IMR-90 (cell line): ENCODE measurements around the gene ANKDD1B. TPM values are rescaled to one million over a fixed set of nuclear protein-coding genes. Genes with fewer than 3 reads are reported as not detected.
A peak's percentile ranks its signal among the peaks of the same experiment; 100 is the strongest.

Experiments used
- ATAC-seq: fragments of 200-7000 bp; cut with Tn5 transposase; 2 replicates; pipeline ENCODE4 v1.9.1; 2020; ENCODE audit warnings: low read depth, mild to moderate bottlenecking, moderate library complexity
- BruUV-seq: library from RNA; stranded (reverse); fragments of 400-500 nt; replicated peaks from 2 replicates; lab custom pipeline; 2021; lab: Mats Ljungman, UMichigan
- CTCF ChIA-PET: fragments of 300-600 bp; formaldehyde crosslinking; extraction: SDS; loops from one replicate; lab custom pipeline; 2021; ENCODE audit warnings: antibody characterized with exemption; lab: Yijun Ruan, JAX
- POLR2A ChIA-PET: fragments of 300-600 bp; sonication (Branson Sonifier 250); formaldehyde crosslinking; loops from one replicate; lab custom pipeline; 2022; ENCODE audit warnings: antibody characterized with exemption; ENCODE audit not compliant: unreplicated experiment; lab: Charles Lee
- DNase-seq: peaks from one replicate; pipeline ENCODE4 v3.0.0; 2013
- H2AFZ ChIP-seq: replicated peaks from 2 replicates; pipeline ENCODE3; 2013; ENCODE audit warnings: low read length, mild to moderate bottlenecking; ENCODE audit not compliant: poor library complexity
- H2AK5ac ChIP-seq: 2 replicates; pipeline ENCODE4 v1.6.1; 2013; ENCODE audit warnings: low read depth, low read length, inconsistent platforms
- H2AK9ac ChIP-seq: replicated peaks from 2 replicates; pipeline ENCODE3; 2013; ENCODE audit warnings: mild to moderate bottlenecking, low read depth, low read length, moderate library complexity; ENCODE audit not compliant: poor library complexity
- H2BK120ac ChIP-seq: 2 replicates; pipeline ENCODE4 v1.6.1; 2013; ENCODE audit warnings: low read depth, low read length, inconsistent platforms
- H2BK15ac ChIP-seq: 3 replicates; pipeline ENCODE4 v1.6.1; 2013; ENCODE audit warnings: low read depth, low read length, inconsistent platforms
- H2BK20ac ChIP-seq: 2 replicates; pipeline ENCODE4 v1.6.1; 2013; ENCODE audit warnings: low read depth, mild to moderate bottlenecking, inconsistent platforms, low read length, moderate library complexity
- H2BK5ac ChIP-seq: 2 replicates; pipeline ENCODE4 v1.6.1; 2013; ENCODE audit warnings: mild to moderate bottlenecking, low read depth, low read length, inconsistent platforms; ENCODE audit not compliant: poor library complexity, severe bottlenecking
- H3K14ac ChIP-seq: replicated peaks from 2 replicates; pipeline ENCODE4 v1.6.1; 2013; ENCODE audit warnings: low read depth, low read length, inconsistent platforms
- H3K18ac ChIP-seq: 2 replicates; pipeline ENCODE4 v1.6.1; 2013; ENCODE audit warnings: low read depth, low read length, control low read depth
- H3K23ac ChIP-seq: 2 replicates; pipeline ENCODE4 v1.6.1; 2013; ENCODE audit warnings: low read depth, low read length, inconsistent platforms
- H3K27ac ChIP-seq: 2 replicates; pipeline ENCODE4 v1.5.1; 2013; ENCODE audit warnings: mild to moderate bottlenecking, control low read depth, low read length; ENCODE audit not compliant: insufficient read depth
- H3K27me3 ChIP-seq: 2 replicates; pipeline ENCODE4 v1.6.1; 2013; ENCODE audit warnings: low read length; ENCODE audit not compliant: control insufficient read depth, insufficient read depth
- H3K36me3 ChIP-seq: 2 replicates; pipeline ENCODE4 v1.6.1; 2013; ENCODE audit warnings: low read length, mixed read lengths; ENCODE audit not compliant: control insufficient read depth, insufficient read depth
- H3K4ac ChIP-seq: 2 replicates; pipeline ENCODE4 v1.6.1; 2013; ENCODE audit warnings: low read depth, low read length, inconsistent platforms
- H3K4me1 ChIP-seq: 2 replicates; pipeline ENCODE4 v1.6.1; 2013; ENCODE audit warnings: low read length, mixed read lengths; ENCODE audit not compliant: control insufficient read depth, insufficient read depth
- H3K4me2 ChIP-seq: 2 replicates; pipeline ENCODE4 v1.6.1; 2013; ENCODE audit warnings: low read depth, mild to moderate bottlenecking, control low read depth, low read length, moderate library complexity
- H3K4me3 ChIP-seq: 2 replicates; pipeline ENCODE4 v1.5.1; 2013; ENCODE audit warnings: low read depth, mild to moderate bottlenecking, control low read depth, low read length, moderate library complexity; ENCODE audit not compliant: insufficient read depth
- H3K56ac ChIP-seq: 2 replicates; pipeline ENCODE4 v1.6.1; 2013; ENCODE audit warnings: low read length, inconsistent platforms; ENCODE audit not compliant: insufficient read depth; ENCODE audit errors: extremely low read depth
- H3K79me1 ChIP-seq, 2 experiments: 2 replicates each; pipeline ENCODE4 v1.6.1; 2013; ENCODE audit warnings: low read length in 2 of 2, inconsistent platforms in 1 of 2, low read depth in 1 of 2
- H3K9ac ChIP-seq: 2 replicates; pipeline ENCODE4 v1.6.1; 2013; ENCODE audit warnings: low read depth, low read length, control low read depth
- H3K9me1 ChIP-seq: 2 replicates; pipeline ENCODE4 v1.6.1; 2013; ENCODE audit warnings: low read length, inconsistent platforms; ENCODE audit not compliant: insufficient read depth
- H3K9me3 ChIP-seq: 2 replicates; pipeline ENCODE4 v1.6.1; 2013; ENCODE audit warnings: low read length; ENCODE audit not compliant: control insufficient read depth, insufficient read depth
- H4K20me1 ChIP-seq: 2 replicates; pipeline ENCODE4 v1.6.1; 2013; ENCODE audit warnings: low read length, inconsistent platforms; ENCODE audit not compliant: insufficient read depth
- H4K5ac ChIP-seq: 2 replicates; pipeline ENCODE4 v1.6.1; 2013; ENCODE audit warnings: mild to moderate bottlenecking, low read depth, low read length, control low read depth
- H4K8ac ChIP-seq, 2 experiments: 2 replicates each; pipeline ENCODE4 v1.6.1; 2013; ENCODE audit warnings: low read depth in 2 of 2, low read length in 2 of 2, control low read depth in 1 of 2, inconsistent platforms in 1 of 2
- H4K91ac ChIP-seq: 2 replicates; pipeline ENCODE4 v1.6.1; 2013; ENCODE audit warnings: low read depth, low read length, inconsistent platforms; ENCODE audit not compliant: insufficient read depth
- BHLHE40 ChIP-seq: fragments of 150-350 bp; IDR thresholded peaks from 2 replicates; pipeline ENCODE4 v1.6.1; 2016; ENCODE audit warnings: mild to moderate bottlenecking, low read depth, low read length
- CHD1 ChIP-seq: IDR thresholded peaks from 2 replicates; pipeline ENCODE4 v1.6.1; 2012; ENCODE audit warnings: low read depth, low read length, improper control_type of control experiment
- FOS ChIP-seq: fragments of 150-350 bp; IDR thresholded peaks from 2 replicates; pipeline ENCODE4 v1.6.1; 2016; ENCODE audit warnings: low read depth, low read length
- MAFK ChIP-seq: IDR thresholded peaks from 2 replicates; pipeline ENCODE4 v1.6.1; 2012; ENCODE audit warnings: low read depth, low read length, improper control_type of control experiment
- MXI1 ChIP-seq: IDR thresholded peaks from 2 replicates; pipeline ENCODE4 v1.6.1; 2012; ENCODE audit warnings: low read depth, mild to moderate bottlenecking, low read length, moderate library complexity, borderline replicate concordance
- NFE2L2 ChIP-seq: fragments of 150-350 bp; IDR thresholded peaks from 2 replicates; pipeline ENCODE4 v1.6.1; 2016; ENCODE audit warnings: low read depth, mild to moderate bottlenecking, low read length
- POLR2A ChIP-seq: IDR thresholded peaks from 2 replicates; pipeline ENCODE4 v1.6.1; 2012; ENCODE audit warnings: mild to moderate bottlenecking, low read depth, low read length
- RAD21 ChIP-seq: IDR thresholded peaks from 2 replicates; pipeline ENCODE4 v1.6.1; 2012; ENCODE audit warnings: low read length, improper control_type of control experiment
- RCOR1 ChIP-seq: IDR thresholded peaks from 2 replicates; pipeline ENCODE4 v1.6.1; 2012; ENCODE audit warnings: mild to moderate bottlenecking, low read length, improper control_type of control experiment; ENCODE audit not compliant: insufficient replicate concordance
- RFX5 ChIP-seq: IDR thresholded peaks from 2 replicates; pipeline ENCODE4 v1.8.0; 2012; ENCODE audit warnings: low read depth, mild to moderate bottlenecking, low read length, moderate library complexity
- SMC3 ChIP-seq: fragments of 150-350 bp; IDR thresholded peaks from 2 replicates; pipeline ENCODE4 v1.6.1; 2016; ENCODE audit warnings: low read depth, mild to moderate bottlenecking, antibody characterized with exemption, low read length, moderate library complexity
- WGBS, 2 experiments: methylation state at CpG; one replicate each; pipeline versions ENCODE4 v1.1.5 to v1.1.7; 2013; ENCODE audit warnings: missing lambda C conversion rate in 2 of 2; ENCODE audit not compliant: insufficient read length in 1 of 2; ENCODE audit errors: extremely low coverage in 2 of 2; 5-methylcytosine and 5-hydroxymethylcytosine counted together
- dilution Hi-C: fragments of 300-500 bp; cut with HindIII; formaldehyde crosslinking; loops from one replicate; pipeline ENCODE4 v1.14.3; 2018; ENCODE audit warnings: low sequenced_read_pairs; ENCODE audit not compliant: unreplicated experiment
- in situ Hi-C: fragments of 300-500 bp; cut with MboI; formaldehyde crosslinking; loops from 3 replicates; pipeline ENCODE4 v1.14.3; 2019; ENCODE audit warnings: low sequenced_read_pairs, inconsistent platforms, mixed read lengths
- intact Hi-C: fragments of 100-400 bp; cut with micrococcal nuclease; formaldehyde crosslinking; loops from 2 replicates; pipeline ENCODE4 v1.10.0; 2022
- polyA plus RNA-seq, 3 experiments: library from polyadenylated mRNA; depleted of rRNA; stranded (reverse); fragments of >200 nt; gene quantifications; 2 replicates each; pipeline ENCODE4 v1.2.3, GENCODE V29; 2012; ENCODE audit warnings: low replicate concordance in 1 of 3
- total RNA-seq: library from RNA; depleted of rRNA; stranded (reverse); fragments of >200 nt; gene quantifications from 2 replicates; pipeline ENCODE4 v1.2.3, GENCODE V29; 2012
- TF ChIP-seq, protein P1 (sequence below): fragments of 150-350 bp; IDR thresholded peaks from 2 replicates; pipeline ENCODE4 v1.6.1; 2017; ENCODE audit warnings: mild to moderate bottlenecking, antibody characterized with exemption, low read length, low read depth
- TF ChIP-seq, protein P2 (sequence below): conservative IDR thresholded peaks from 2 replicates; pipeline ENCODE4 v1.5.1; 2012; ENCODE audit warnings: mild to moderate bottlenecking, low read depth, low read length, improper control_type of control experiment

The ANKDD1B gene
- total and polyA plus RNA-seq, 2 of the 4 experiments (the other 2 are of a cell fraction) = 0.24 TPM; not detected in 1

DNA sequence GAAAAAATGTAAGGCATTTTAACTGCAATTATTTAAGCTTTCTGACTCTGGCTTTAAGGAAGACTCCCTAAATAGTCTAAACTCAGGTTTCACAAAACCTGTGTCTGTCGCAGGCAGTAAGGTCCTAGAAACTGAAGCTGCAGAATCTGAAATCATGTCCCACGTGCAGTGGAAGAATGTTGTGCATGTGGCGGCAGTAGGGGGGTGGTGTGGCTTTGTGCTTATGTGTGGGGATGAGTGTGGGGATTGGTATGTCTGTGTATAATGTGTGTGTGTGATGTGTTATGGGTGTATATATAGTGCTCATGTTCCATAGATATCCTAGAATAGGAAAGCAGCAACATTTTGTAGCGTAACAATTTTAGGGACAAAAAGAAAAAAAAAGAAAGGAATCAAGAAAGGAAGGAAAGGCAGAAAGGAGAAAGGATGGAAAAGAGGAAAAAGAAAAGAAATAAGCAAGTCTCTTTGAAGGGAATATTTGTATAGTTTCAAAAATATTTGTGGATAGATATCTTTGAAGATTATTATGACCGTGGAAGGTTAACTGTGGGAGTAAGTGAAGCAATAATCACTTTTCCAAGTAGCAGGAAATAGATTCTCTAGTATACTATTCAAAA lies 6.6 kb downstream of the ANKDD1B start:
- Histone ChIP-seq H3K27ac (no peak overlapping the region), H2BK120ac (no peak overlapping the region), H2BK20ac (no peak overlapping the region), H3K36me3 (no peaks in the 10 kb centered on the region), H3K79me1 (no peaks in the 10 kb centered on the region), H4K20me1 (no peaks in the 10 kb centered on the region), H2AFZ (no peak overlapping the region), H2BK5ac (no peak overlapping the region), H3K9me3 (no peaks in the 10 kb centered on the region), H3K18ac (no peak overlapping the region), H3K4ac (no peak overlapping the region), H3K9me1 (no peaks in the 10 kb centered on the region), H2AK5ac (no peak overlapping the region), H4K8ac (no peak overlapping the region), H3K56ac (no peak overlapping the region), H2BK15ac (no peak overlapping the region), H4K5ac (no peak overlapping the region), H2AK9ac (no peak overlapping the region), H3K14ac (no peak overlapping the region), H3K4me1 (no peaks in the 10 kb centered on the region), H4K91ac (no peak overlapping the region), H3K23ac (no peak overlapping the region), H3K4me2 (no peak overlapping the region), H3K27me3 (no peaks in the 10 kb centered on the region), H3K9ac (no peak overlapping the region), H3K4me3 (no peak overlapping the region)
- in situ Hi-C loops (no loop called here), intact Hi-C loops (loop anchor here (1.0 to 5.0 kb wide), 2 partner anchors 38 to 39 kb away; no protein-coding TSS in a partner anchor), dilution Hi-C loops (no loop called here)
- DNase-seq (no peak), ATAC-seq (0 out of 2 replicates have a peak, but pooled peaks have one; percentile 15)
- no peak for TF ChIP-seq FOS
- no peak for TF ChIP-seq NFE2L2
- no peak for TF ChIP-seq RFX5
- no peak for TF ChIP-seq RAD21
- no peak for TF ChIP-seq MXI1
- TF ChIP-seq BHLHE40 = no peak
- no peak for TF ChIP-seq SMC3
- TF ChIP-seq RCOR1 = no peak
- no peak for TF ChIP-seq POLR2A
- TF ChIP-seq, protein P1, sequence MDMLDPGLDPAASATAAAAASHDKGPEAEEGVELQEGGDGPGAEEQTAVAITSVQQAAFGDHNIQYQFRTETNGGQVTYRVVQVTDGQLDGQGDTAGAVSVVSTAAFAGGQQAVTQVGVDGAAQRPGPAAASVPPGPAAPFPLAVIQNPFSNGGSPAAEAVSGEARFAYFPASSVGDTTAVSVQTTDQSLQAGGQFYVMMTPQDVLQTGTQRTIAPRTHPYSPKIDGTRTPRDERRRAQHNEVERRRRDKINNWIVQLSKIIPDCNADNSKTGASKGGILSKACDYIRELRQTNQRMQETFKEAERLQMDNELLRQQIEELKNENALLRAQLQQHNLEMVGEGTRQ = no peak
- TF ChIP-seq, protein P2, sequence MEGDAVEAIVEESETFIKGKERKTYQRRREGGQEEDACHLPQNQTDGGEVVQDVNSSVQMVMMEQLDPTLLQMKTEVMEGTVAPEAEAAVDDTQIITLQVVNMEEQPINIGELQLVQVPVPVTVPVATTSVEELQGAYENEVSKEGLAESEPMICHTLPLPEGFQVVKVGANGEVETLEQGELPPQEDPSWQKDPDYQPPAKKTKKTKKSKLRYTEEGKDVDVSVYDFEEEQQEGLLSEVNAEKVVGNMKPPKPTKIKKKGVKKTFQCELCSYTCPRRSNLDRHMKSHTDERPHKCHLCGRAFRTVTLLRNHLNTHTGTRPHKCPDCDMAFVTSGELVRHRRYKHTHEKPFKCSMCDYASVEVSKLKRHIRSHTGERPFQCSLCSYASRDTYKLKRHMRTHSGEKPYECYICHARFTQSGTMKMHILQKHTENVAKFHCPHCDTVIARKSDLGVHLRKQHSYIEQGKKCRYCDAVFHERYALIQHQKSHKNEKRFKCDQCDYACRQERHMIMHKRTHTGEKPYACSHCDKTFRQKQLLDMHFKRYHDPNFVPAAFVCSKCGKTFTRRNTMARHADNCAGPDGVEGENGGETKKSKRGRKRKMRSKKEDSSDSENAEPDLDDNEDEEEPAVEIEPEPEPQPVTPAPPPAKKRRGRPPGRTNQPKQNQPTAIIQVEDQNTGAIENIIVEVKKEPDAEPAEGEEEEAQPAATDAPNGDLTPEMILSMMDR = no peak
- TF ChIP-seq CHD1 = no peak
- no peak for TF ChIP-seq MAFK
- no TSS peak for BruUV-seq
- POLR2A ChIA-PET = no interaction called here
- CTCF ChIA-PET = interaction anchor here (0.9 kb wide), 1 partner anchor 16 kb away, joined by 3 read pairs; no protein-coding TSS in a partner anchor
- 100% methylated on average over 1 of the region's 5 CpGs; no CpG with 5 or more reads in 1 of the 2 experiments for WGBS, 2 experiments
